ENCODE results near the gene CLCN4.

Gene CLCN4

GRCh38 chrX:10190367-10190766 is 33.6 kb downstream of the CLCN4 start:
- H3F3A ChIP-seq (ENCODE audit: low read depth): no peaks in the 10 kb centered on the region
- H3K27me3 ChIP-seq (ENCODE audit: insufficient read depth, low read length, poor library complexity, severe bottlenecking): no peaks in the 10 kb centered on the region
- H2AFZ ChIP-seq (ENCODE audit: low read length): peak overlapping the region; percentile 56
- H3K9me3 ChIP-seq (ENCODE audit: insufficient read depth, low read depth, low read length): no peaks in the 10 kb centered on the region
- no peaks in the 10 kb centered on the region for H3K9me2 ChIP-seq (replicated peaks; ENCODE audit: low read depth, low read length)
- TF ChIP-seq CTCF (conservative IDR thresholded peaks at IDR 0.05; ENCODE audit: low read length) (peak; percentile 64), EZH2phosphoT487 (IDR thresholded peaks at IDR 0.05; ENCODE audit: borderline replicate concordance) (no peak)
- peak overlapping the region; percentile 73 for H3K4me2 ChIP-seq (ENCODE audit: low read depth, low read length, poor library complexity, severe bottlenecking)
- no peaks in the 10 kb centered on the region for H4K20me1 ChIP-seq (ENCODE audit: insufficient read depth, low read length, poor library complexity, severe bottlenecking)
- H3K4me3 ChIP-seq (ENCODE audit: low read length, poor library complexity, severe bottlenecking): peak overlapping the region; percentile 58
- no peak overlapping the region for H3K9ac ChIP-seq (ENCODE audit: low read depth, low read length, poor library complexity, severe bottlenecking)
- H3K4me1 ChIP-seq (ENCODE audit: insufficient read depth, low read length, poor library complexity, severe bottlenecking): no peaks in the 10 kb centered on the region
- no peaks in the 10 kb centered on the region for H3K79me2 ChIP-seq (ENCODE audit: insufficient read depth, low read length)
- no peaks in the 10 kb centered on the region for H3K36me3 ChIP-seq (ENCODE audit: insufficient read depth, low read length)

- no peak overlapping the region for H3K4me2 ChIP-seq (ENCODE audit: low read depth, low read length, poor library complexity, severe bottlenecking)
- no peaks in the 10 kb centered on the region for H3K36me3 ChIP-seq (ENCODE audit: insufficient read depth, low read length)
- H3K79me2 ChIP-seq (ENCODE audit: insufficient read depth, low read length): no peaks in the 10 kb centered on the region
- H3K9ac ChIP-seq (ENCODE audit: low read depth, low read length, poor library complexity, severe bottlenecking): no peak overlapping the region
- H2AFZ ChIP-seq (ENCODE audit: low read length): no peak overlapping the region
- H3K9me2 ChIP-seq (replicated peaks; ENCODE audit: low read depth, low read length): no peaks in the 10 kb centered on the region
- no peaks in the 10 kb centered on the region for H3F3A ChIP-seq (ENCODE audit: low read depth)
- no peaks in the 10 kb centered on the region for H4K20me1 ChIP-seq (ENCODE audit: insufficient read depth, low read length, poor library complexity, severe bottlenecking)
- no peak overlapping the region for H3K4me3 ChIP-seq (ENCODE audit: low read length, poor library complexity, severe bottlenecking)
- no peaks in the 10 kb centered on the region for H3K27me3 ChIP-seq (ENCODE audit: insufficient read depth, low read length, poor library complexity, severe bottlenecking)
- TF ChIP-seq CTCF (conservative IDR thresholded peaks at IDR 0.05; ENCODE audit: low read length): no peak
- no peak for TF ChIP-seq EZH2phosphoT487 (IDR thresholded peaks at IDR 0.05; ENCODE audit: borderline replicate concordance)
- H3K9me3 ChIP-seq (ENCODE audit: insufficient read depth, low read depth, low read length): no peaks in the 10 kb centered on the region
- no peaks in the 10 kb centered on the region for H3K4me1 ChIP-seq (ENCODE audit: insufficient read depth, low read length, poor library complexity, severe bottlenecking)
Measured at GRCh38 chrX:10193587-10193986, 36.8 kb downstream of the CLCN4 start.

- no peak for TF ChIP-seq CTCF (conservative IDR thresholded peaks at IDR 0.05; ENCODE audit: low read length)
- no peaks in the 10 kb centered on the region for H3K36me3 ChIP-seq (ENCODE audit: insufficient read depth, low read length)
Measured at GRCh38 chrX:10195425-10195824, 38.6 kb downstream of the CLCN4 start.

More at GRCh38 chrX:10195425-10195824, 38.6 kb downstream of the CLCN4 start:
- Histone ChIP-seq H3K79me2 (ENCODE audit: insufficient read depth, low read length) (no peaks in the 10 kb centered on the region), H3K9ac (ENCODE audit: low read depth, low read length, poor library complexity, severe bottlenecking) (no peak overlapping the region), H3K9me2 (replicated peaks; ENCODE audit: low read depth, low read length) (no peaks in the 10 kb centered on the region), H4K20me1 (ENCODE audit: insufficient read depth, low read length, poor library complexity, severe bottlenecking) (no peaks in the 10 kb centered on the region), H3F3A (ENCODE audit: low read depth) (no peaks in the 10 kb centered on the region), H3K4me1 (ENCODE audit: insufficient read depth, low read length, poor library complexity, severe bottlenecking) (no peaks in the 10 kb centered on the region), H3K9me3 (ENCODE audit: insufficient read depth, low read depth, low read length) (no peaks in the 10 kb centered on the region), H3K4me2 (ENCODE audit: low read depth, low read length, poor library complexity, severe bottlenecking) (no peak overlapping the region), H3K4me3 (ENCODE audit: low read length, poor library complexity, severe bottlenecking) (no peak overlapping the region), H2AFZ (ENCODE audit: low read length) (no peak overlapping the region), H3K27me3 (ENCODE audit: insufficient read depth, low read length, poor library complexity, severe bottlenecking) (no peaks in the 10 kb centered on the region)
